ENCODE results near the gene RGS6. TPM values are rescaled to one million over a fixed set of nuclear protein-coding genes. Genes with fewer than 3 reads are reported as not detected.

Gene RGS6
- total and polyA plus RNA-seq, 2 of the 4 experiments (the other 2 are of a cell fraction), result not detected

- intact Hi-C loops (cut with micrococcal nuclease), result no loop called here
- Histone ChIP-seq H2BK120ac (ENCODE audit: low read depth, low read length) (no peak overlapping the region), H2BK20ac (ENCODE audit: low read depth, low read length) (no peak overlapping the region), H4K5ac (ENCODE audit: low read depth, low read length) (no peak overlapping the region), H4K20me1 (ENCODE audit: insufficient read depth, low read length) (no peaks in the 10 kb centered on the region), H3K9ac (ENCODE audit: low read depth, low read length) (no peak overlapping the region), H3K4me1 (ENCODE audit: control insufficient read depth, insufficient read depth, low read length) (no peaks in the 10 kb centered on the region), H2BK15ac (ENCODE audit: low read depth, low read length) (no peak overlapping the region), H3K36me3 (ENCODE audit: control insufficient read depth, insufficient read depth, low read length) (no peaks in the 10 kb centered on the region), H3K9me3 (ENCODE audit: control insufficient read depth, insufficient read depth, low read length) (peaks cover 2% of the 10 kb centered on the region; the same call in 1 of the 2 replicates), H3K4ac (ENCODE audit: low read depth, low read length) (no peak overlapping the region), H2AK9ac (replicated peaks; ENCODE audit: low read depth, low read length, poor library complexity) (no peak overlapping the region), H2AFZ (replicated peaks; ENCODE audit: low read length, poor library complexity) (no peak overlapping the region), H3K4me2 (ENCODE audit: low read depth, low read length) (no peak overlapping the region), H3K18ac (ENCODE audit: low read depth, low read length) (no peak overlapping the region), H3K79me1 (ENCODE audit: low read depth in 1 of 2, low read length in 2 of 2) (no peaks in the 10 kb centered on the region), H4K91ac (ENCODE audit: insufficient read depth, low read depth, low read length) (no peak overlapping the region), H2AK5ac (ENCODE audit: low read depth, low read length) (no peak overlapping the region), H3K56ac (ENCODE audit: extremely low read depth, insufficient read depth, low read length) (no peak overlapping the region), H3K23ac (ENCODE audit: low read depth, low read length) (no peak overlapping the region), H2BK5ac (ENCODE audit: low read depth, low read length, poor library complexity, severe bottlenecking) (no peak overlapping the region), H3K14ac (replicated peaks; ENCODE audit: low read depth, low read length) (no peak overlapping the region), H3K9me1 (ENCODE audit: insufficient read depth, low read length) (no peaks in the 10 kb centered on the region), H3K27me3 (ENCODE audit: control insufficient read depth, insufficient read depth, low read length) (no peaks in the 10 kb centered on the region), H4K8ac (ENCODE audit: low read depth in 2 of 2, low read length in 2 of 2) (no peak overlapping the region), H3K27ac (ENCODE audit: insufficient read depth, low read length) (no peak overlapping the region), H3K4me3 (ENCODE audit: insufficient read depth, low read depth, low read length) (no peak overlapping the region)
- TF ChIP-seq CHD1 (IDR thresholded peaks at IDR 0.05; ENCODE audit: low read depth, low read length) (no peak), RCOR1 (IDR thresholded peaks at IDR 0.05; ENCODE audit: insufficient replicate concordance, low read length) (no peak), RFX5 (IDR thresholded peaks at IDR 0.05; ENCODE audit: low read depth, low read length) (no peak), MAFK (IDR thresholded peaks at IDR 0.05; ENCODE audit: low read depth, low read length) (no peak), CEBPB (IDR thresholded peaks at IDR 0.05; ENCODE audit: low read depth, low read length) (no peak), NFE2L2 (IDR thresholded peaks at IDR 0.05; ENCODE audit: low read depth, low read length) (no peak), POLR2A (IDR thresholded peaks at IDR 0.05; ENCODE audit: low read depth, low read length) (no peak), FOS (IDR thresholded peaks at IDR 0.05; ENCODE audit: low read depth, low read length) (no peak), CTCF (conservative IDR thresholded peaks at IDR 0.05; ENCODE audit: low read depth, low read length) (no peak), USF2 (IDR thresholded peaks at IDR 0.05; ENCODE audit: low read depth, low read length) (no peak), RAD21 (IDR thresholded peaks at IDR 0.05; ENCODE audit: low read length) (no peak), MXI1 (IDR thresholded peaks at IDR 0.05; ENCODE audit: borderline replicate concordance, low read depth, low read length) (no peak), ELK1 (IDR thresholded peaks at IDR 0.05; ENCODE audit: borderline replicate concordance, low read depth, low read length) (no peak), SMC3 (IDR thresholded peaks at IDR 0.05; ENCODE audit: low read depth, low read length) (no peak), MAZ (IDR thresholded peaks at IDR 0.05; ENCODE audit: borderline replicate concordance, low read depth, low read length) (no peak), BHLHE40 (IDR thresholded peaks at IDR 0.05; ENCODE audit: low read depth, low read length) (no peak)
- no TSS peak for BruUV-seq (replicated peaks)
- ATAC-seq (ENCODE audit: low read depth), result no peak
- dilution Hi-C loops (cut with HindIII; ENCODE audit: low sequenced_read_pairs, unreplicated experiment), result no loop called here
- no peak for DNase-seq
- ChIA-PET CTCF (no interaction called here), POLR2A (ENCODE audit: unreplicated experiment) (no interaction called here)
- in situ Hi-C loops (cut with MboI; ENCODE audit: low sequenced_read_pairs), result no loop called here
- WGBS, 2 experiments (ENCODE audit: extremely low coverage in 2 of 2, insufficient read length in 1 of 2), result 0% methylated on average over 1 of the region's 4 CpGs; no CpG with 5 or more reads in 1 of the 2 experiments
These were observed 10.9 kb downstream of the RGS6 start for GRCh38 chr14:71942904-71943694.
